Limb (tissue), 2 donors: ENCODE results near the gene RYR3.
A peak's percentile ranks its signal among the peaks of the same experiment; 100 is the strongest.

Experiments
- DNase-seq, 2 donors: peaks; one replicate each; pipeline ENCODE4 v3.0.0-alpha.2; 2016; ENCODE audit errors: extremely low spot score in 2 of 2

The RYR3 gene

DNA sequence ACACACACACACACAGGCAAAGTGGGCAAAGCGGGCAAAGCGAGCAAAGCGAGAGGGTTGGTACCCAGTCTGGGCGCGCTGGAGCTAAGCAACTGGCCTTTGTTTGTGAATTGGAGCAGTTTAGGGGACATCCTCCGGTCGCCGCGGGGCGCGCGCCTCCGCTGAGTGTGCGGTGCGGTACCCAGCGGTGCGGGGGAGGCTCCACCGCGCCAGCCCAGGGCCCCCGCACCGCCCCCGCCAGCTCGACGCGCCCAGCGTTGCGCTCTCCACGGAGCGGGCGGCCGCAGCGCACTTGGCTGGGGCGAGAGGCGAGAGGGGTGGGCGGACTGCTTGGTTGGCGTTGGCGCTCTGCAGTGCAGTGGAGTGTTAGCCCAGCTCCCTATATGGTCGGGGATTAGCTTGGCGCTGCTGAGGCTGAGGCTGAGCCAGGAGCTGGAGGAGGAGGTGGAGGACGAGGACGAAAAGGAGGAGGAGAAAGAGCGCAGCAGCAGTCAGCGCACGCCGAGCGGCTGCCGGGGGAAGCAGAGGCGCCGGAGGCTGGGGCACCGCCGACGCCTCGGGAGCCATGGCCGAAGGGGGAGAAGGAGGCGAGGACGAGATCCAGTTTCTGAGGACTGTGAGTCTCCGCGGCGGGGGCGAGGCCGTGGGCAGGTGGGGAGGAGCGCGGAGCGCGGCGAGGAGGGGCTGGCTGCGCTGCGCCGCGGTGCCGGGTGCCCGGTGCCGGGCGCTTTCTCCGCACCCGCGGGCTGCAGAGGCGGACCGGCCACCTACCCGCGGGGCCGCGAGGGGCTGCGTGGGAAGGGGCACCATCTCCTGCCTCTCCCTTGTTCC is at the start of gene RYR3:
RYR3 (plus strand) TSS at position 487 of the 831 bp plus-strand sequence; CDS start at position 566, 79 bp downstream.
- peak; percentile 52 to 82 for DNase-seq

DNA sequence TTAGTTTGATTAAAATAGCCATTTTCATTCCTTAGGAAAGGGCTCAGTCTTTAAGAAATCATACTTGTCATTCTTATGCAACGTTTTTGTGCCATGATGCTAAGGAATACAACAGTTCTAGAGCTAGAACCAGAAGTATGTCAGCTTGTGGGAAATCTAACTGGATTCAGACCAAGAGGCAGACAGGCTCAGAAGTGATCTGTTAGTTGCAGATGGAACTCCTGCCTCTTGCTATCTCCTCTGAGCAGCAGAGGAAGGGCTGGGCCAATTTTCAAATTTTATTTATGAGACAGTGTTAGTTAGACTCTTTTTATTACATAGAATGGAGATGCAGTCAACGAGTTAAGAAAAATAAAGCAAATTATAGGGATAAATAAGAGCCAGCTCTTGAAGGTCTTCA is 48.5 kb upstream of the RYR3 start:
- no peak for DNase-seq

DNA sequence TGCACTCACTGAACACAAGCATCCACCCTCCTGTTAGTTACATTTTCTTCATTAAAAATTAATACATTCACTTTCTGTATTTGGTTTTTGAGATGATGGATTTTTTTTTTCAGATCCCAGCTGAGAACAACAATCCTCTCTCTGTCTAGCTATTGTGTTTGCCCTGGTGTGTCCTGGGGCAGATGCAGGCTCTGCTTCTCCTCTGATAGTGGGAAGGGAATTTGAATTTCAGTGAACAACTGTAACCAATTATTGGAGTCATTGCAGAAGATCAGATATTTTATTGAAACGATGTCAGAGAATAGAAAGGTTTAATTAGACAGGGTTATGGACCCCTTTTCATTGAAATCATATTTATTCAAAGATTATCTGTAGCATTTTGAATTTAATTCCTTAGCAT is 33.1 kb upstream of the RYR3 start:
- DNase-seq = no peak

DNA sequence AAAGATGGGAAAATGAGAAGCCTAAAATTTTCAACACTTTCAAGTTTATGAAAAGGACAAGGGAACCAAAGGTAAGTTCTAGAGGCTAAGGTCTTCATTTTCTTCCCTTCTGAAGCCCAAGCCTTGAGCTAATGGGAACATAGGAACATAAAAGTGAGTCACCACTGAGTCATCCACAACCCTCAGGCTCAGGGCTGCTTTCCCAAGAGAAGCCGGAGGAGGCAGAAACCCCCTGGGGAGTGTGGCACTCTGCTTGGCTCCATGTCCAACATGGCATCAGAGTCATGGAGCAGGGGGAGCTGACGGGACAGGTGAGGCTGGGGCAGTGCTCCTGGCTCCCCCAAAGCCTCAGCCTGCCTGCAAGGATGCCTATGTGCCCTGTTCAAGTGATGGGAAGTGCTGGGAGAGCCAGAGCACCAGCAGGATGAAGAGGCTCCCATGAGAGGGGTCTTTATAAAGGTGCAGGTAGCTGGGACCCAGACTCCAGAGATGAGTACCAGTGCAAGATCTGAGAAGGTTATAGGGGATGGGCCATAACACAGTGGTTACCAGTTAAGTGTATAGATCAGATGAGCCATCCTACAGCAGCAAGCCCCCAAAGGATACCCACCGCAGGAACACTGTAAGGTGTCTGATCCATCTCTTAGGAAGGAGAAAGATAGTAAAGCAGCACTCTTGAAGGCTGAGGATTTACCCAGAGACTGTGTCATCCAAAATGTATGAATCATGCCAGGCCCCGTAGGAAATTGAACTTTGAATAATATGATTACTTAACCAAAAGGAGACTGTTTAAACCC is 31.8 kb upstream of the RYR3 start:
- DNase-seq = no peak

DNA sequence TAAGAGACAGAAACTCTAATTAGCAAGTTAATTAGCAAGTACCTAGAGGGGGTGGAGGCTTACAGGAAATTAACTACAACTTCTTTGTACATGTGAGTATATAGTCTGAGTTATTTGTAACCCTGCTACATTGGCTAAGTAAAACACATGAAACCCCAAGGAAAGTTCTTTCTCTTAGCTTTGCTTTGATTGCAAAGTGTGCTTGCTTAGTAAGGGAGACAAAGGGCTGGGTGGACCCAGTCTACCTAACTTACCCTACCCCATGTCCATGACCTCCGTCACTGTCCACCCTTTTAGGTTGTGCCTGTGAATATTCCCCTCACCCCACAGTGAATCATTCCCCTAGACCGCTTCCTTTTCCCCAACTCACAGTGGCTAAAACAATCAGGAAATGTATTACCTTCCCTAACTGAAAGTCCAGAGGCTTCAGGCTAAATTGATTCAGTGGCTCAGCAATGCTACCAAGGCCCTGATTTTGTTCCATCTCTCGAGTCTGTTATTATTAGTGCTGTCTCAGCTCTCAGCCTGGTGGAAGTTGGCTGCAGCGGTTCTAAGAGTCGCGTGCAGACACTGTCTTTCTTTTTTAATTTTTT is 31.1 kb upstream of the RYR3 start:
- DNase-seq = no peak

DNA sequence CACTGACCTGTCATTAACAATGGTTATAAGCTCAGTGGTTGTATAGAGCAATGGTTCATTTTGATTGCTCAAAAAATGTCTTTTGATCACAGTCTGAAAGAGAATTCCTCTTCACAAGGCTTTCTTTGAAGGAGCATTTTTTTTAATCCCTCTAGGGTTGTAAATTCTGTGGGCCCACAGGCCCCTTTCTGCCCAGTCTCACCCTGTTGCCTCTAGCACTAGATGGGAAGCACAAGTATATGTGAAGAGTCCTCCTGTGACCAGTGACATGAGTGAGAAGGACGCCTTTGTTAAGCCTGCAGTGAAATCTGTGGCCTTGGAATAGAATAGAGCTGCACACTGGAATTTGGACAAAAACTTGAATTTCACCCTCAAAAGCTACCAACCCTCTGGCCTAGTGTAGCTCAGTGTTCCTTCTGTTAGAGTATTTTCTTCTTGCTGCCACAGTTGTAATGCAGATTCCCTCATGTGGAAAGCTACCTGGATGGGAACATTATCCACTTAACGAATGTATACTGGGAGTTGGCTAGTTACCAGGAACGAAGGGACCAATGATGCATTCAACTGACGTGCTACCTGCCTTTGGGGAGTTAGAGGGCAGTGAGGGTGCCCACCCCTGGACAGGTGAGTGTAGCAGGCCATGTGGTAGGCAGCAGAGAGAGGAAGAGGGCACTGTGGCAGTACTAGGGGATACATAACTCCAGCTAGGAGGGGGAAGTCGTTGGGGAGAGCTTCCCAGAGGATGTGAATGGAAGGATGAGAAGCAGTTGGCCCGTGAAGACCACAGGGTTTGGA is 28.3 kb upstream of the RYR3 start:
- DNase-seq = no peak

DNA sequence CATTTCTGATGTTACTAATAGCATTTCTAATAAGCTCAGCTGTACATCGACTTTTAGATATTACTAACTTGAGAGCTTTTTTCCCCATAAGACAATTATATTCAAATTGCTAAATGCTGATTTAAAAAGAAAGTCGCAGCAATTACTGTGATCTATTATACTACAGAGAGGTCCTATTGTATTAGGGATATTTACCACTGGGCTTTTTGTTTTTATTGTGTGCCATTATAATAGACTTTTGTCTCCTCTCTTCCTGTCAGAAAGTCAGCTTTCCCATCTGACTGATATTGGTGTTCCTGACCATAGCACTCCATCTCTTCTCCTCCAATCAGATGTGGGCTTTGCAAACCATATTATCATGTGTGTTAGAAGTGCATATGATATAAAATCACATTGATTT is 27.2 kb upstream of the RYR3 start:
- DNase-seq = no peak

DNA sequence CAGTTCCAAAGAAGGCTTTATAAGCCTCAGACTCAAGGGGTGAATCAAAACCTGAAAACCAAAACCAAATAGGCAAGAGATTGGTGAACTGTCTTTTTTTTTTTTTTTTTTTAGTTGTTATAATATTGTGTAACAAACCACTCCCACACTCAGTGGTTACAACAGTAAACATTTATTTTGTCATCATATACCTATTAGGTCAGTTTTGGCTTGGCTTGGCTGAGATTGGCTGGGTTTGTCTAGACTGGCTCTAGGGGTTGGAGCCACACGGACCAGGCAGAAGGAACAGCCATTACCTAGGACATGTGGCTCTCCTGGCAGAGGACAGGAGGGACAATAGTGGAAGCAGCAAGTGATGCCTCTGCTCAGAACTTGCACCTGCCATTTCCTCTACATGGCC is 26.4 kb upstream of the RYR3 start:
- DNase-seq = no peak

DNA sequence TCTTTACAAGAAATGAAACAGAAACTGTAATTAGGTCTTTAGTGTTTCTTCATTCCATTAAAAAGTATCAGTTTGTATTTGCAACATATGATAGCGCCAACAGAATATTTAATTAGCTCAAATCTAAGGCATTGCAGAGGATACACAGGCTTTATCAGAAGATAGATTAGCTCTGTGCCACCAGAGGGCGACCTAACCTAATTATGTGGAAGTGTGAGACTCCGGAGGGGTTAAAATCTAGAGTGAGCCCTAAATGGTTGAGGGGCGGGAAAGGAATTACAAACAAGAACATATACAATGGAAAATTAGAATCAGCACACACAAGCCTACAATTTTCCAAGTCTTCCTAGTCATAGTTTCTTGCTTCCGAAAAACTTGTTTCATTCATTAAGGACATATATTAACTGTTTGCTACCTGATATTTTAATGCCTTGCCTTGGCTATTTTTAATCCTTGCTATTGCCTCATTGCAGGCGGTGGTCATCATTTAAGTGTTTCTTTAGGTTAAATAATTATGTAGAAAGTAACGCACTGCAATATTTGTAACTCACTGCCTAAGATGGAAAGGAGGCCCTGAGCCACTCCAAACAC is 18.0 kb upstream of the RYR3 start:
- DNase-seq = peak; percentile 72 to 73

DNA sequence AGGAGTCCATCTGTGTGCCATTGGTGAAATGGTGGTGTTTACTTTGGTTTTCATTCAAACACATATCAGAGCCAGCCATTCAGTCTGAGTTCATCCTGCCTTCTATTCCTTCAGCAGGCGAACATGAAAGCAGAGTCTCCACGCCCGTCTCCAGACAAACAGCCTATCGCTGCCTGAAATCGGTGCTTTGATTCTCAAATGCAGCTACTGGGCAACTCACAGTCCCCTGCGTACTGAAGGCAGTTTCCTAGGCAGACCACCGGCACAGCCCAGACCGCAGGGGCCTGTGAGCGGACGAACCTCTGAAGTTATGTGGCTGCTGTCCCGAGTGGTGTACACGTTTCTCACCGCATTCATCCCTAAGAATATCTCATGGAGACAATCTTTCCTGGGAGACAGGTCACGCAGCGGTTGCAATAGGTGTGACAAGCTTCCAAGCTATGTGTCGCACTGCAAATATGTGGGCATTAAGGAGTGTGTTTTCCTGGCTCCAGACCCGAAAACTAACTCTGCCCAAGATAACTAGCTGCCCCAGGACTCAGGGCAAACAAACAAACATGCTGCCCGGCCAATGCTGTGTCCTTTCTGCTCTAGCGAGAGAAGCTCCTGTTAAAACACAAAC is 16.9 kb upstream of the RYR3 start:
- no peak for DNase-seq

DNA sequence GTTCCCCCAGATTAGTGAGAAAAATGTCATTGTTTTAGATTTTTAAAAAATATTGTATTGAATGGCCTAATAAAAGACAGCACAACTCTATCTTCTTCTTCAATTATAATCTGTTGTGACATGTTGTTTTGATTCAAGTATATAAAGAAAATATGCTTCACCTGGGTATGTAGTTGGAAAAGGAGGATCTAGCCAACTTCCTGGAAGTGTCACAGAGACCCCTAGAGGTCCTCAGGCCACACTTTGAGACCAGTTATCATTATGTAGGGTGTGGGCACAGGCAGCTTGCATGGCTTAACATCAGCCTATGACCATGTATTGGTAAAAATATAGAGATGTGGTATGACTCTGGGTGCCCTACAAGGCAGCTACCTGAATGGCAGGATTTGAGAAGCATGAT is 14.7 kb upstream of the RYR3 start:
- no peak for DNase-seq

DNA sequence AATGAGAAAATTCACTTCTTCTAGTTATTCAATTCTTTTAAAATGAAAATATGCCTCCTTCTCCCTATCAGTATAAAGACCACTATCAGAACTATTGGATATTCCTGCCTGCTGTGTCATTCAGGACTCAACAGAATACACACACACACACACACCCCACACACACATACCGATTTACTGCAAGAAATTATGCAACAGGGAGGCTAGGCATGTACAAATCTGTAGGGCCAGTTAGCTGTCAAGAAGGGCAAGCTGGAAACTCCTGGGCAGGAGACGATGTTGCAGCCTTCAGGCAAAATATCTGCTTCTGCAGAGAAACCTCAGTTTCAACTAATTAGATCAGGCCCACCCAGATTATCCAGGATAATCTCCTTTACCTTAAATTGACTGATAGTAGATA is 13.9 kb upstream of the RYR3 start:
- no peak for DNase-seq

DNA sequence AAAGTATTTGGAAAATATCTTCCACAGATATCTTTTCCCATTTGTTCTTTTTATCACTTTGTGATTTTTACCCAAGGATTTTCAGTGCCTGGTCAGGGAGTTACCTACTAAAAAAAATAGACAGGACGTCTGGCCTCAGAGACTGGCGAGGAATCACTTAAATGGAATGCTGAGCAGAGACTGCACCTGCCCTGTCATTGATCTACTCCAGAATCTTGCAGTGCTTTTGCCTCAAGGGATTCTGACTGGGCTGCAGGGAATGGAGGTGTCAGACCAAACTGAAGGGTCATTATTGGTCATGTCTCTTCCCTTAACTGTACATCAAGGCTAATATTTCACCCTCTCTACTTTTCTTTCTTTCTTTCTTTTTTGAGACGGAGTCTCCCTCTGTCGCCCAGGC is 12.1 kb upstream of the RYR3 start:
- DNase-seq = no peak

DNA sequence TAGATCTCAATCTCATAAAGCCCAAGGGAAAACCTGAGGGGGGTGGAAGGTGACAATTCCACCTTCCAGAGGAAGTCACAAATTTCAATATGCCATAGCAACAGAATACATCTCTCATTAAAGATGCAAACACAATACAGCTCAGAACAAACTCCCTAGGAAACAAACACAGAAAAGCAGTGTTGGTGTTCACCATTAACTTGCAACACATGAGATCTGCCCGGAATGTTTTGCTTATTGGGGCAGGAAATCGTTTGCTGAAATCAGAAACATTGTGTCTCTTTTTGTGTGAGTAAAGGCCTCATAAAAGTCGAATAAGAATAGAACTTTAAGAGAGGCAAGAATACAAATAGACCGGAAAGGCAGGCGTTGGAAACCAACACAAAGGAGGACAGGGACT is 5.8 kb upstream of the RYR3 start:
- no peak for DNase-seq

DNA sequence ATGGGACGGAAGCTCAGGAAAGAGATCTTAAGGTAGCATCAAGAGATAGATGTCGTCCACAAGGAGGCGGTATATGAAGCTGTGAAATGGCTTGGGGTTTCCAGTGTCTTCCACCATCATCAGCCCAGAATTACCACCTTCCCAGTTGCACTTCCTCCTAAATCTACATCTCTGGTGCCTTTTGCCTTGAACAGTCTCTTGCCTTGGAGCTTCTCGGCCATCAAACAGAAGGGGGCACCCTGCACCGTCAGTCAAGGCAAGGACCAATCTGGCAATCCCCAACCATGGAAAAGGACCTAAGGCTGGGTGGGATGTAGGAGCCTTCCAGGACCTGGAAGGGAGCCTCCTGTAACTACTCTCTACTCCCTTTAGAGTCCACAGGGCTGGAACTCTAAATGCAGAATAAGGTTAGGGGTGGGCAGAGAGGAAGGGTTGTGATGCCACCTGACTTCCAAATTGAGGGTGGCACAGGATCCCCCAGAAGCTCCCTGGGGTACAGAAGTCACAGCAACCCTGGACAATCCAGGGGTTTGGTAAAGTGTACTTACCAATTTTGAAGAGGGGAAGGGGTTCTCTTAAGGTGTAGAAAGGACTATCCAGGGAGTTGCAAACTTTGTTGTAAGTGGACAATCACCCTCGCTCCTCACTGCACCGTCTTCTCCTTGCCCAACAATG is 1.0 kb upstream of the RYR3 start:
- DNase-seq = peak; percentile 42 to 64

DNA sequence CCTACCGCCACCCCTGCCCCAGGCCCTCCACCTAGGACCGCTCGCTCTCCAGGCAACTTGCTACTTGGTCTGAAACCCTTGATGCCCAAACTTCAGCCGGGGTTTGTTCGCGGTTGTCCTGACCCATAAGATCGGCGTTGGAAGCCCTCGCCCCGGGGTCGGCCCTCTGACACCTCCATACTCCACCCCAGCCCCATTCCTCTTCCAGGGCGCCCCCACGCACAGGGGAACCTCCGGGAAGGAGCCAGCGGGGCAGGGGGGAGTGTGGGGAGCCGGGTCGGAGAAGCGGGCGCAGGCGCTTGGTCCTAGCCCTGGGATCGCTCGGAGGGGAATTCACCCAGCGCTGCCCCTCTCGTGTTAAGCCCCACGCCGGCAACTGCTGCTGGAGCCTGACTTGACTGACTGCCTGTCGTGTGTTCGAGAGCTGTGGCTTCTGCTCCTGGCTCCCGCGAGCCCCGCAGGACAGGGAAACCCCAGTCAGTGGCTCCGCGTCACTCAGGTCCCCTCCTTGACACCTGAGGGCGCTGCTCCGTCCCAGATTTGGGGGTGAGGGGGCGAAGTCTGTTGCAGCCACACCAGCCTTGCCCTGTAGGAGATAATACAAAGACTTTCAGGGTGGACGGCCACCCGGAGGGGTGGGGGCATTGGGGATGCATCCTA is 675 bp downstream of the RYR3 start:
- peak in 1 of 2 donors; percentile 56 for DNase-seq

DNA sequence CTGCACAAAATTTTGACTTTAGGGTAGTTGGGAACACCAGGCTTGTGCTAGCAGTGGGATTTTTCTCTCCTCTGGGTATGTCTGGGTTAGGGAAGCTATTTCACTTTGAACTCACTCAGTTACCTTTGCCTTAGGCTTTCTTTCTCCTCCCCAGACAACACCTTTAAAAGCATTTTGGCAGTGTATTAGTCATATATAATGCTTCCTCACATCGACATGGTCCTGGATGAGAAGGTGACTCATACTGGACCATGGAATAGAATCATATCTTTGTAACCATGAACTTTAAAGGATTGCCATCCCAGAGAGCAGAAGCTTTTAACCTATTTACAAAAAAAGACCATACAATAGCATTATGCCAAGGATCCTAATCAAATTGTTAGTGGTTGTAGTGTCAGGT is 2.7 kb downstream of the RYR3 start:
- no peak for DNase-seq

DNA sequence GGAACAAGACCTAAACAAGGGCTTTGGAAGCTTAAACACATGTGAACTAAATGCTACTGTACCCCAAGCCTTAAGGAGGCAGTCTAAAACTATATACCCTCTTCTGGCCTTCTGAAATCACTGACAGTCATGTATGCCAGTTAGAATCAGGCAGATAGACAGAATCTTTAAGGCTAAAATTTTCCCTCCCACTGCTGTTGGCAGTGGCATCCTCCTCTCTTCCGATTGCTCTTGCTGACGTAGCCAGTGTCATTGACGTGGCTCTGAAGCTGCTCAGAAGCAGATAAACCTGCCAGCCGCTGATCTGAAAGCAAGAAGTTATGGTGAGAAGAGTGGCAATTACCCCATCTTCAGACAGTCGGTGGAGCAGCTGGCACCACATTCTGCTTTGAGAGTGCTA is 3.3 kb downstream of the RYR3 start:
- no peak for DNase-seq

DNA sequence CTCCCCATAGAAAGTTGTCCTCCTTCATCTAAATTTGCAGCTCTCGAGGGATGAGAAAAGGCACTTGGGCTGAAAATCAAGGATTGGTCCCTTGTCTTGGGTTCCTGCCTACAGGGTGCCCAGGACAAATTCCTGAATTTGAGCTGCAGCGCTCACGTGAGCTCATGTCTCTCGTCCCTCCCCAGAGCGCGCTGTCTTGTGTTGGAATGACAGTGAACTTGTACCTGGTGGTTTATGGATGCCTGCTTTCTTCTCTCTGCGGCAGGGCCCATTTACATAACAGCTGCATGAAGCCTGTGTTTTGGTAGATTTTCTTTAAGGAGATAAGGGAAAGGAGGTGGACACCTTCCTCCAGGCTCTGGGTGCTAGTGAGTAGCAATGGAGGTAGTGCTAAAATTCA is 4.3 kb downstream of the RYR3 start:
- DNase-seq = no peak

DNA sequence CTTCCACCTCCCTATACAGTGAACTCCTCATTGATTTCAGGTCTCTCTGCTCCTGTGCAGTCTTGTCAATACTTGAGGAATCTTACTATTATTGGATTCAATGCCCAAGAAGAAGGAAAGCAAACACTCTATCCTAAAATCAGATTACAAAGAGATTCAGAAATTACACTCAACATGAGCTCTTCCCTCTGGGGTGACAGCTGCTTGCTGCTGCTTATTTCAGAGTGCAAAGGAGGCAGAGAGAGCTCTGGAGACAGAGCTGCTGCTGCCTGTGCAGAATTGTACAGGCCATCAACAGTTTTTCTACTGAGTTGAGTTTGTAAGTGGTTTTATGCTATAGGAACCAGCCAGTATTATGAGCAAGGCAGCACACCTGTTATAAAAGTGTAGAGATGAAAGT is 7.1 kb downstream of the RYR3 start:
- no peak for DNase-seq
